GM12878 (cell line): Measurements from ENCODE around the gene SENP3.

ENCODE experiments used
- POLR2A ChIP-seq: IDR thresholded peaks from 2 replicates; pipeline ENCODE4 v1.6.1; 2011; ENCODE audit warnings: low read depth, mild to moderate bottlenecking, low read length
- TF ChIP-seq, protein P1 (sequence below): fragments of 450-650 bp; IDR thresholded peaks from 2 replicates; pipeline ENCODE4 v1.6.1; 2016; ENCODE audit warnings: mild to moderate bottlenecking
- TF ChIP-seq, protein P2 (sequence below), 3 experiments: IDR thresholded peaks in 2 of 3; conservative IDR thresholded peaks in 1 of 3; 2 replicates each; pipeline ENCODE4 v1.5.1; 2011; ENCODE audit warnings: low read depth in 3 of 3, low read length in 3 of 3, mild to moderate bottlenecking in 3 of 3, control low read depth in 2 of 3, moderate library complexity in 2 of 3, inconsistent platforms in 1 of 3, mixed read lengths in 1 of 3; ENCODE audit not compliant: control insufficient read depth in 2 of 3, insufficient read depth in 1 of 3; ENCODE audit errors: extremely low read depth in 1 of 3

DNA sequence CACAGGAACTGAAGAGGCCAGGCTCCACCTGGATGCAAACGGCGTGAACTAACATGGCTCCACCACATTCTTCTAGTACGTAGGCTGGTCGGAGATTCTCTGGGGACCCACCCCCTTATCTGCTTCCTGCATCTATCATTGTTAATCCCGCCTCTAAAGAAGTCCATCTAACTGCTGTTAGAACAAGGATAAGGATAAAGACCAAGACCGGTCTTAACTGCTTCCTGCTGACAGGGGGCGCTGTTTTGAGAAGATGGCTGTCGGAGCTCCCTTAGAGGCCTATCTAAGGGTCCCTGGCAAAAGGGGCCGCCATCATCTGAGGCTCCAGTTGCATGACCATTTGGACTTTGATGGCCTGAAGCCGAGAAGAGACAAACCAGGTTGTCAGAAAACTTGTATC is 38.7 kb upstream of the SENP3 start:
- no peak for TF ChIP-seq POLR2A
- TF ChIP-seq, protein P1, sequence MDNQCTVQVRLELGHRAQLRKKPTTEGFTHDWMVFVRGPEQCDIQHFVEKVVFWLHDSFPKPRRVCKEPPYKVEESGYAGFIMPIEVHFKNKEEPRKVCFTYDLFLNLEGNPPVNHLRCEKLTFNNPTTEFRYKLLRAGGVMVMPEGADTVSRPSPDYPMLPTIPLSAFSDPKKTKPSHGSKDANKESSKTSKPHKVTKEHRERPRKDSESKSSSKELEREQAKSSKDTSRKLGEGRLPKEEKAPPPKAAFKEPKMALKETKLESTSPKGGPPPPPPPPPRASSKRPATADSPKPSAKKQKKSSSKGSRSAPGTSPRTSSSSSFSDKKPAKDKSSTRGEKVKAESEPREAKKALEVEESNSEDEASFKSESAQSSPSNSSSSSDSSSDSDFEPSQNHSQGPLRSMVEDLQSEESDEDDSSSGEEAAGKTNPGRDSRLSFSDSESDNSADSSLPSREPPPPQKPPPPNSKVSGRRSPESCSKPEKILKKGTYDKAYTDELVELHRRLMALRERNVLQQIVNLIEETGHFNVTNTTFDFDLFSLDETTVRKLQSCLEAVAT, result no peak
- TF ChIP-seq, protein P2, sequence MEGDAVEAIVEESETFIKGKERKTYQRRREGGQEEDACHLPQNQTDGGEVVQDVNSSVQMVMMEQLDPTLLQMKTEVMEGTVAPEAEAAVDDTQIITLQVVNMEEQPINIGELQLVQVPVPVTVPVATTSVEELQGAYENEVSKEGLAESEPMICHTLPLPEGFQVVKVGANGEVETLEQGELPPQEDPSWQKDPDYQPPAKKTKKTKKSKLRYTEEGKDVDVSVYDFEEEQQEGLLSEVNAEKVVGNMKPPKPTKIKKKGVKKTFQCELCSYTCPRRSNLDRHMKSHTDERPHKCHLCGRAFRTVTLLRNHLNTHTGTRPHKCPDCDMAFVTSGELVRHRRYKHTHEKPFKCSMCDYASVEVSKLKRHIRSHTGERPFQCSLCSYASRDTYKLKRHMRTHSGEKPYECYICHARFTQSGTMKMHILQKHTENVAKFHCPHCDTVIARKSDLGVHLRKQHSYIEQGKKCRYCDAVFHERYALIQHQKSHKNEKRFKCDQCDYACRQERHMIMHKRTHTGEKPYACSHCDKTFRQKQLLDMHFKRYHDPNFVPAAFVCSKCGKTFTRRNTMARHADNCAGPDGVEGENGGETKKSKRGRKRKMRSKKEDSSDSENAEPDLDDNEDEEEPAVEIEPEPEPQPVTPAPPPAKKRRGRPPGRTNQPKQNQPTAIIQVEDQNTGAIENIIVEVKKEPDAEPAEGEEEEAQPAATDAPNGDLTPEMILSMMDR (IDR thresholded peaks at IDR 0.05 in 2 of 3, conservative IDR thresholded peaks at IDR 0.05 in 1 of 3; ENCODE audit: control insufficient read depth in 2 of 3, extremely low read depth in 1 of 3, insufficient read depth in 1 of 3, low read depth in 3 of 3, low read length in 3 of 3), result peak; percentile 38 to 62 (median 62)
